Stimulated activated CD4-positive, alpha-beta T cell treated with anti-CD3 and anti-CD28 coated beads, Interleukin-2, amount 100 ng/mL, for 4 hours (primary cell): ENCODE measurements around the gene STAP2.

ENCODE experiments used
- DNase-seq: peaks from one replicate; pipeline ENCODE4 v3.0.0-alpha.2; 2020; ENCODE audit warnings: low read depth

Gene STAP2

GRCh38 chr19:4370418-4371041 is 31.9 kb upstream of the STAP2 start:
- DNase-seq, result no peak

GRCh38 chr19:4369888-4370260 is 31.2 kb upstream of the STAP2 start:
- peak; percentile 66 for DNase-seq

- peak; percentile 47 for DNase-seq
These were observed 30.7 kb upstream of the STAP2 start for GRCh38 chr19:4369109-4369887.

- DNase-seq, result no peak
These were observed 29.6 kb upstream of the STAP2 start for GRCh38 chr19:4368128-4368820.

- DNase-seq, result no peak
These were observed 29.1 kb upstream of the STAP2 start for GRCh38 chr19:4367781-4368127.

GRCh38 chr19:4367336-4367723 is 28.7 kb upstream of the STAP2 start:
- DNase-seq, result no peak

GRCh38 chr19:4366666-4367335 is 28.2 kb upstream of the STAP2 start:
- no peak for DNase-seq

GRCh38 chr19:4365791-4366665 is 27.4 kb upstream of the STAP2 start:
- no peak for DNase-seq

- no peak for DNase-seq
These were observed 26.7 kb upstream of the STAP2 start for GRCh38 chr19:4365341-4365740.

- no peak for DNase-seq
These were observed 25.1 kb upstream of the STAP2 start for GRCh38 chr19:4363571-4364304.

- no peak for DNase-seq
These were observed 24.4 kb upstream of the STAP2 start for GRCh38 chr19:4362831-4363545.

- no peak for DNase-seq
These were observed 23.6 kb upstream of the STAP2 start for GRCh38 chr19:4362101-4362828.

- DNase-seq, result no peak
These were observed 22.8 kb upstream of the STAP2 start for GRCh38 chr19:4361152-4362046.

- DNase-seq, result no peak
These were observed 22.1 kb upstream of the STAP2 start for GRCh38 chr19:4360641-4361151.

GRCh38 chr19:4360081-4360569 is 21.5 kb upstream of the STAP2 start:
- no peak for DNase-seq

- no peak for DNase-seq
These were observed 21.0 kb upstream of the STAP2 start for GRCh38 chr19:4359627-4360000.

GRCh38 chr19:4358709-4359626 is 20.3 kb upstream of the STAP2 start:
- no peak for DNase-seq
